NCI-H128 (cell line): ENCODE measurements around the gene SRP9.
"Not testable (repeated sequence)": the region's sequence is repeated elsewhere in the genome, so short reads cannot be mapped to it uniquely, and the experiment has no call there.

Experiments
- DNase-seq: peaks from one replicate; lab custom pipeline; 2025; ENCODE audit not compliant: unreplicated experiment; lab: John Stamatoyannopoulos, UW

The SRP9 gene

GRCh38 chr1:225835856-225836255 is 58.2 kb downstream of the SRP9 start:
- no peak for DNase-seq

GRCh38 chr1:225836296-225836695 is 58.7 kb downstream of the SRP9 start:
- not testable (repeated sequence) for DNase-seq

GRCh38 chr1:225838793-225839192 is 61.2 kb downstream of the SRP9 start:
- no peak for DNase-seq
